H9 (cell line): ENCODE measurements around the gene DMPK. TPM values are rescaled to one million over a fixed set of nuclear protein-coding genes. Genes with fewer than 3 reads are reported as not detected.

Source experiments
- DNase-seq: peaks from one replicate; pipeline ENCODE4 v3.0.0-alpha.2; 2017
- H2AFZ ChIP-seq: one replicate; pipeline ENCODE4 v1.6.1; 2013; ENCODE audit warnings: mild to moderate bottlenecking, low read length, control low read depth, moderate library complexity
- H2AK5ac ChIP-seq: 2 replicates; pipeline ENCODE4 v1.6.1; 2013; ENCODE audit warnings: low read length, control low read depth, mixed read lengths; ENCODE audit not compliant: insufficient read length
- H2BK120ac ChIP-seq: one replicate; pipeline ENCODE4 v1.6.1; 2013; ENCODE audit warnings: low read depth, mild to moderate bottlenecking, low read length, control low read depth, inconsistent platforms; ENCODE audit not compliant: poor library complexity, severe bottlenecking
- H2BK12ac ChIP-seq: 2 replicates; pipeline ENCODE4 v1.6.1; 2013; ENCODE audit warnings: low read length, control low read depth, mixed read lengths, low read depth; ENCODE audit not compliant: insufficient read length
- H2BK15ac ChIP-seq: 2 replicates; pipeline ENCODE4 v1.6.1; 2013; ENCODE audit warnings: low read depth, low read length, control low read depth
- H2BK20ac ChIP-seq: one replicate; pipeline ENCODE4 v1.6.1; 2013; ENCODE audit warnings: low read depth, mild to moderate bottlenecking, low read length, control low read depth, inconsistent platforms; ENCODE audit not compliant: poor library complexity, severe bottlenecking
- H2BK5ac ChIP-seq: 2 replicates; pipeline ENCODE4 v1.6.1; 2013; ENCODE audit warnings: low read length, control low read depth, mixed read lengths; ENCODE audit not compliant: insufficient read length
- H3K14ac ChIP-seq: 2 replicates; pipeline ENCODE4 v1.6.1; 2013; ENCODE audit warnings: low read length, control low read depth; ENCODE audit not compliant: insufficient read depth
- H3K18ac ChIP-seq: 2 replicates; pipeline ENCODE4 v1.6.1; 2013; ENCODE audit warnings: low read depth, mild to moderate bottlenecking, mixed read lengths, low read length, control low read depth; ENCODE audit not compliant: insufficient read length
- H3K23ac ChIP-seq: 2 replicates; pipeline ENCODE4 v1.6.1; 2013; ENCODE audit warnings: low read length, control low read depth, mixed read lengths, low read depth; ENCODE audit not compliant: insufficient read length
- H3K23me2 ChIP-seq: 2 replicates; pipeline ENCODE4 v1.6.1; 2013; ENCODE audit warnings: low read depth, mild to moderate bottlenecking, mixed read lengths, low read length, control low read depth; ENCODE audit not compliant: insufficient read length, poor library complexity, severe bottlenecking
- H3K27ac ChIP-seq: 2 replicates; pipeline ENCODE4 v1.5.1; 2013; ENCODE audit warnings: low read length, control low read depth, mixed read lengths, low read depth; ENCODE audit not compliant: insufficient read length
- H3K27me3 ChIP-seq: 2 replicates; pipeline ENCODE4 v1.6.1; 2013; ENCODE audit warnings: low read length, control low read depth, inconsistent platforms; ENCODE audit not compliant: insufficient read depth
- H3K4ac ChIP-seq: 2 replicates; pipeline ENCODE4 v1.6.1; 2013; ENCODE audit warnings: low read depth, mild to moderate bottlenecking, control low read depth, inconsistent platforms, low read length, moderate library complexity
- H3K4me1 ChIP-seq: 2 replicates; pipeline ENCODE4 v1.6.1; 2013; ENCODE audit warnings: low read length, control low read depth, inconsistent platforms; ENCODE audit not compliant: insufficient read depth
- H3K4me2 ChIP-seq: 2 replicates; pipeline ENCODE4 v1.6.1; 2013; ENCODE audit warnings: low read length, control low read depth, mixed read lengths; ENCODE audit not compliant: insufficient read length, insufficient read depth
- H3K56ac ChIP-seq: 2 replicates; pipeline ENCODE4 v1.6.1; 2013; ENCODE audit warnings: low read depth, mild to moderate bottlenecking, mixed read lengths, low read length, control low read depth; ENCODE audit not compliant: insufficient read length
- H3K79me1 ChIP-seq: 2 replicates; pipeline ENCODE4 v1.6.1; 2013; ENCODE audit warnings: low read depth, mild to moderate bottlenecking, moderate library complexity, low read length, control low read depth, inconsistent platforms; ENCODE audit not compliant: insufficient read depth, poor library complexity, severe bottlenecking
- H3K79me2 ChIP-seq: 2 replicates; pipeline ENCODE4 v1.6.1; 2013; ENCODE audit warnings: low read length, control low read depth, inconsistent platforms; ENCODE audit not compliant: insufficient read depth
- H3K9ac ChIP-seq: 2 replicates; pipeline ENCODE4 v1.6.1; 2013; ENCODE audit warnings: low read length, control low read depth, mixed read lengths; ENCODE audit not compliant: insufficient read length; ENCODE audit errors: extremely low read depth
- H3K9me3 ChIP-seq: one replicate; pipeline ENCODE4 v1.6.1; 2013; ENCODE audit warnings: low read depth, low read length, inconsistent platforms; ENCODE audit not compliant: control insufficient read depth
- H3T11ph ChIP-seq: one replicate; pipeline ENCODE4 v1.6.1; 2013; ENCODE audit warnings: mild to moderate bottlenecking, low read length, control low read depth, inconsistent platforms
- H4K20me1 ChIP-seq: one replicate; pipeline ENCODE4 v1.6.1; 2013; ENCODE audit not compliant: control insufficient read depth, insufficient read length, insufficient read depth
- H4K5ac ChIP-seq: 2 replicates; pipeline ENCODE4 v1.6.1; 2013; ENCODE audit warnings: low read depth, mild to moderate bottlenecking, mixed read lengths, low read length, control low read depth; ENCODE audit not compliant: insufficient read length
- H4K8ac ChIP-seq: replicated peaks from 2 replicates; pipeline ENCODE4 v1.6.1; 2013; ENCODE audit warnings: low read length, control low read depth, mixed read lengths, low read depth; ENCODE audit not compliant: insufficient read length
- H4K91ac ChIP-seq: 2 replicates; pipeline ENCODE4 v1.6.1; 2013; ENCODE audit warnings: low read depth, mild to moderate bottlenecking, moderate library complexity, mixed read lengths, low read length, control low read depth; ENCODE audit not compliant: insufficient read length
- H3K27ac Mint-ChIP-seq, 3 experiments: 2 replicates in 2 of 3; 3 replicates in 1 of 3; pipeline ENCODE4 v1.8.0; 2020 to 2021; ENCODE audit warnings: mixed read lengths in 3 of 3, mild to moderate bottlenecking in 1 of 3, moderate library complexity in 1 of 3
- H3K27me3 Mint-ChIP-seq: 2 replicates; pipeline ENCODE4 v1.8.0; 2021; ENCODE audit warnings: low read depth, mild to moderate bottlenecking, moderate library complexity, mixed read lengths
- H3K36me3 Mint-ChIP-seq, 3 experiments: 2 replicates in 2 of 3; 3 replicates in 1 of 3; pipeline ENCODE4 v1.8.0; 2020 to 2021; ENCODE audit warnings: low read depth in 3 of 3, mixed read lengths in 3 of 3; ENCODE audit not compliant: insufficient read depth in 1 of 3
- H3K4me1 Mint-ChIP-seq, 2 experiments: 2 replicates each; pipeline ENCODE4 v1.8.0; 2020; ENCODE audit warnings: mixed read lengths in 2 of 2
- H3K4me3 Mint-ChIP-seq, 2 experiments: 2 replicates in 1 of 2; 3 replicates in 1 of 2; pipeline ENCODE4 v1.8.0; 2020 to 2021; ENCODE audit warnings: mild to moderate bottlenecking in 2 of 2, mixed read lengths in 2 of 2, moderate library complexity in 1 of 2
- H3K9me3 Mint-ChIP-seq, 2 experiments: 2 replicates in 1 of 2; 3 replicates in 1 of 2; pipeline ENCODE4 v1.8.0; 2020; ENCODE audit warnings: mild to moderate bottlenecking in 2 of 2, mixed read lengths in 2 of 2, moderate library complexity in 1 of 2
- CTCF ChIP-seq: fragments of 200-600 bp; sonication (generic); conservative IDR thresholded peaks from 3 replicates; pipeline ENCODE4 v1.8.0; 2021; ENCODE audit warnings: antibody characterized with exemption, mild to moderate bottlenecking
- WGBS: extraction: QIAGEN DNeasy Blood & Tissue Kit; methylation state at CpG from one replicate; pipeline ENCODE4 v1.1.7; 2013; ENCODE audit warnings: missing lambda C conversion rate, low lambda C conversion rate, mixed read lengths; ENCODE audit not compliant: insufficient read length; ENCODE audit errors: extremely low coverage; 5-methylcytosine and 5-hydroxymethylcytosine counted together
- total RNA-seq: library from RNA; stranded (reverse); gene quantifications from 2 replicates; pipeline ENCODE4 v1.2.1, GENCODE V29; 2021

Gene DMPK
- total RNA-seq, 1 experiment from 2014 or later = 67.4 TPM

DNA sequence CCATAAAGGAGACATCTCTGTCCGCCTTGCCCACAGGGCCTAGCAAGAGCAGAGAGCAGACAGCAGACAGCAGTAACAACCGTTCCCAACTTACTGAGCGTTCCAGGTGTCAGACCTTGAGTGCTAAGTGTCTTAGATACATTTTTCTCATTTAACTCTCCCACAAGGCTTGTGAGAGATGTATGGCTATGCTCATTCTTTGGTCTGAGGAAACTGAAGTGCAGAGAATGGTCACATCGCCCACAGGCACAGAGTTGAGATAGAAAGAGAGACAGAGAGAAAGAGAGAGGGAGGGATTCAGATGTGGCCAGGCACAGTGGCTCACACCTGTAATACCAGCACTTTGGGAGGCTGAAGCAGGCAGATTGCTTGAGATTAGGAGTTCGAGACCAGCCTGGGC, 34.8 kb downstream of the DMPK start:
- no peak overlapping the region for H3K4me3 Mint-ChIP-seq
- no peaks in the 10 kb centered on the region for H3K79me1 ChIP-seq

More for the DNA sequence above, 34.8 kb downstream of the DMPK start:
- no peak overlapping the region for H3K18ac ChIP-seq
- H3K4me1 ChIP-seq = no peaks in the 10 kb centered on the region; the same call in 1 of the 2 replicates
- DNase-seq = no peak
- no peak overlapping the region for H3K23ac ChIP-seq
- TF ChIP-seq CTCF = no peak
- H2BK120ac ChIP-seq = no peak overlapping the region
- no peak overlapping the region for H3K56ac ChIP-seq
- no peak overlapping the region for H3K4me2 ChIP-seq
- H2AFZ ChIP-seq = no peak overlapping the region
- Mint-ChIP-seq H3K4me1 (peaks cover 3 to 8% of the 10 kb centered on the region in 2 experiments), H3K27me3 (peaks cover 13% of the 10 kb centered on the region), H3K27ac (no peak overlapping the region), H3K36me3 (no peaks in the 10 kb centered on the region), H3K9me3 (no peaks in the 10 kb centered on the region)
- H2BK12ac ChIP-seq = no peak overlapping the region
- H3K27ac ChIP-seq = no peak overlapping the region
- no peak overlapping the region for H3K4ac ChIP-seq
- H4K8ac ChIP-seq = no peak overlapping the region
- no CpG with 5 or more reads among the region's 5 CpGs for WGBS
- no peak overlapping the region for H3K9ac ChIP-seq
- no peaks in the 10 kb centered on the region for H3K9me3 ChIP-seq
- no peak overlapping the region for H4K5ac ChIP-seq
- no peaks in the 10 kb centered on the region; the same call in 1 of the 2 replicates for H3K27me3 ChIP-seq
- no peak overlapping the region for H2BK5ac ChIP-seq
- H2BK20ac ChIP-seq = no peak overlapping the region
- H4K91ac ChIP-seq = no peak overlapping the region
- no peak overlapping the region; the same call in 1 of the 2 replicates for H3K14ac ChIP-seq
- H3K23me2 ChIP-seq = no peaks in the 10 kb centered on the region
- H4K20me1 ChIP-seq = no peaks in the 10 kb centered on the region
- H2BK15ac ChIP-seq = no peak overlapping the region
- H3T11ph ChIP-seq = no peak overlapping the region
- H3K79me2 ChIP-seq = no peaks in the 10 kb centered on the region
- no peak overlapping the region for H2AK5ac ChIP-seq
